ENCODE measurements around the gene TNFRSF9. TPM values are rescaled to one million over a fixed set of nuclear protein-coding genes. Genes with fewer than 3 reads are reported as not detected.

Gene TNFRSF9
- total and polyA plus RNA-seq, 2 donors (not counting 3 experiments of a cell fraction or from before 2014, with no cell fraction given) = 0.15 to 0.22 TPM

DNA sequence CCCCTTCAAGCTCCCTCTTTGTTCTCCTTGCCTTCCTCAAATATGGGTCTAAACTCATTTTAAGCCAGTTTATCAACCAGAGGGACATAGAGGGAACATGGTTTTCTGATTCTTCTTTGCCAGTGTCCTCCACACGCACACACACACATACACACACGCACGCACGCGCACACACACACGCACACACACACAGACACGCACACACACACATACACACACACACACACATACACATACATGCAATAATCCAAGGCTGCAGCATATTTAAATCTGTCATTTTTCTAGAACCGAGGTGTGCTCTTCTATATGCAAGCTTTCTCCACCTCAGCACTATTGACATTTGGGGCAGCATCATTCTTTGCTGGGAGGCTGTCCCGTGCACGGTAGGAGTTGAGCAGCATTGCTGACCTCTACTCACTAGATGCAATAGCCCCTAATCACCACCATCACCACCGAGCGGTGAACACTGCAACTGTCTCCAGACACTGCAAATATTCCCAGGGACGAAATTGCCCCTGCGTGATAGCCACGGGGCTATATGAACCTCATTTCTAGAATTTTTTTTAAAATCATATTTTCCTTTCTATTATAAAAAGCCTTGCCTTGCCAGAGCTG is 8.0 kb downstream of the TNFRSF9 start:
- no peak for TF ChIP-seq POLR2A (IDR thresholded peaks at IDR 0.05; ENCODE audit: low read depth, low read length)
- no peak for TF ChIP-seq GATA2 (IDR thresholded peaks at IDR 0.05; ENCODE audit: insufficient read depth, insufficient read length, low read depth, low read length)
- no peak for TF ChIP-seq JUN (IDR thresholded peaks at IDR 0.05; ENCODE audit: borderline replicate concordance, insufficient read depth, insufficient read length, low read depth)
- TF ChIP-seq EZH2 (IDR thresholded peaks at IDR 0.05; ENCODE audit: borderline replicate concordance, low read depth, low read length, severe bottlenecking) = no peak
- TF ChIP-seq MYC (IDR thresholded peaks at IDR 0.05; ENCODE audit: low read depth, low read length) = no peak
- Histone ChIP-seq H3K36me3 (ENCODE audit: control insufficient read depth in 2 of 2, extremely low read depth in 1 of 2, insufficient read depth in 2 of 2, low read length in 2 of 2) (no peaks in the 10 kb centered on the region), H2AFZ (ENCODE audit: low read depth, low read length) (no peak overlapping the region), H3K4me2 (ENCODE audit: insufficient read depth, low read length) (no peak overlapping the region), H3K4me3 (replicated peaks in 1 of 3; ENCODE audit: insufficient read depth in 1 of 3, low read depth in 1 of 3, low read length in 3 of 3) (no peak overlapping the region), H3K79me2 (ENCODE audit: control insufficient read depth, insufficient read depth, low read length) (no peaks in the 10 kb centered on the region), H3K9ac (replicated peaks; ENCODE audit: extremely low read depth, insufficient read depth, low read length) (no peak overlapping the region), H4K20me1 (replicated peaks; ENCODE audit: control insufficient read depth, extremely low read depth, insufficient read depth, low read length) (no peaks in the 10 kb centered on the region), H3K9me3 (replicated peaks; ENCODE audit: control insufficient read depth, insufficient read depth, low read length) (no peaks in the 10 kb centered on the region), H3K27me3 (ENCODE audit: control insufficient read depth in 2 of 2, insufficient read depth in 2 of 2, low read length in 2 of 2) (peaks cover 8 to 14% of the 10 kb centered on the region in 2 experiments), H3K9me1 (replicated peaks; ENCODE audit: control insufficient read depth, extremely low read depth, insufficient read depth, low read length) (no peaks in the 10 kb centered on the region), H3K4me1 (ENCODE audit: control insufficient read depth, extremely low read depth, insufficient read depth, low read length) (no peaks in the 10 kb centered on the region), H3K27ac (ENCODE audit: insufficient read depth, low read depth, low read length) (no peak overlapping the region)
- ChIA-PET CTCF (no interaction called here), POLR2A (no interaction called here)
- dilution Hi-C loops (cut with MboI; ENCODE audit: extremely low pct_ligation_motif_present, low sequenced_read_pairs) = no loop called here
- BruUV-seq (replicated peaks) = no TSS peak
- FAIRE-seq (no peak), DNase-seq (ENCODE audit: low read depth, low spot score) (no peak)
- intact Hi-C loops (cut with micrococcal nuclease) = no loop called here

DNA sequence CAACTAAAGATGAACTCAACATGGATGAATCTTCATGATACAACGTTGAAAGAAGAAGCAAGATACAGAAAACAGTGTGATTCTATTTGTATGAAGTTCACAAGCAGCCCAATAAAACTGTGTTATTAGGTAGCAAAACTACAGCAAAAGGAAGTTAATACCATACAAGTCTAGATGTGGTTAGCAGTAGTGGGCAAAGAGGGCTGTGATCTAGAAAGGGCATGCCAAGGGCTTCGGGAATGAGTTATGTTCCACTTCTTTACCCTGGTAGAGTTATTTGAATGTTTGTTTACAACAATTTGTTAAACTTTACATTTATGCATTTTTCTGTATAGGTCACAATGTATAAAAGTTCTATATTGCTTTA is 9.2 kb downstream of the TNFRSF9 start:
- no peaks in the 10 kb centered on the region for H3K36me3 ChIP-seq (ENCODE audit: control insufficient read depth in 2 of 2, extremely low read depth in 1 of 2, insufficient read depth in 2 of 2, low read length in 2 of 2)
- POLR2A ChIA-PET = no interaction called here
- CTCF ChIA-PET = no interaction called here
- no peak for DNase-seq (ENCODE audit: low read depth, low spot score)
- dilution Hi-C loops (cut with MboI; ENCODE audit: extremely low pct_ligation_motif_present, low sequenced_read_pairs) = no loop called here
- no peaks in the 10 kb centered on the region for H3K4me1 ChIP-seq (ENCODE audit: control insufficient read depth, extremely low read depth, insufficient read depth, low read length)
- H3K9ac ChIP-seq (replicated peaks; ENCODE audit: extremely low read depth, insufficient read depth, low read length) = no peak overlapping the region
- intact Hi-C loops (cut with micrococcal nuclease) = no loop called here
- FAIRE-seq = no peak
- H3K4me3 ChIP-seq (replicated peaks in 1 of 3; ENCODE audit: insufficient read depth in 1 of 3, low read depth in 1 of 3, low read length in 3 of 3) = no peak overlapping the region
- no peak overlapping the region for H3K27ac ChIP-seq (ENCODE audit: insufficient read depth, low read depth, low read length)
- no TSS peak for BruUV-seq (replicated peaks)
- TF ChIP-seq EZH2 (IDR thresholded peaks at IDR 0.05; ENCODE audit: borderline replicate concordance, low read depth, low read length, severe bottlenecking) = no peak
- no peak for TF ChIP-seq GATA2 (IDR thresholded peaks at IDR 0.05; ENCODE audit: insufficient read depth, insufficient read length, low read depth, low read length)
- TF ChIP-seq POLR2A (IDR thresholded peaks at IDR 0.05; ENCODE audit: low read depth, low read length) = no peak
- no peak for TF ChIP-seq MYC (IDR thresholded peaks at IDR 0.05; ENCODE audit: low read depth, low read length)
- TF ChIP-seq MAX (IDR thresholded peaks at IDR 0.05; ENCODE audit: insufficient read depth, insufficient read length) = no peak
- TF ChIP-seq POLR2AphosphoS5 (IDR thresholded peaks at IDR 0.05; ENCODE audit: insufficient read depth, low read depth, low read length) = no peak
- no peak overlapping the region for H3K4me2 ChIP-seq (ENCODE audit: insufficient read depth, low read length)
- H3K79me2 ChIP-seq (ENCODE audit: control insufficient read depth, insufficient read depth, low read length) = no peaks in the 10 kb centered on the region
- no peaks in the 10 kb centered on the region for H3K9me3 ChIP-seq (replicated peaks; ENCODE audit: control insufficient read depth, insufficient read depth, low read length)
- H3K27me3 ChIP-seq (ENCODE audit: control insufficient read depth in 2 of 2, insufficient read depth in 2 of 2, low read length in 2 of 2) = peaks cover 12 to 15% of the 10 kb centered on the region in 2 experiments
- H2AFZ ChIP-seq (ENCODE audit: low read depth, low read length) = no peak overlapping the region
- H4K20me1 ChIP-seq (replicated peaks; ENCODE audit: control insufficient read depth, extremely low read depth, insufficient read depth, low read length) = no peaks in the 10 kb centered on the region
- no peaks in the 10 kb centered on the region for H3K9me1 ChIP-seq (replicated peaks; ENCODE audit: control insufficient read depth, extremely low read depth, insufficient read depth, low read length)
